Uterus (tissue), 4 donors: ENCODE measurements around the gene CDKAL1. TPM values are rescaled to one million over a fixed set of nuclear protein-coding genes. Genes with fewer than 3 reads are reported as not detected.
"Not testable (repeated sequence)": the region's sequence is repeated elsewhere in the genome, so short reads cannot be mapped to it uniquely, and the experiment has no call there.

Experiments
- DNase-seq, 2 donors: peaks; one replicate each; pipeline ENCODE4 v3.0.0-alpha.2; 2019 to 2020
- H3K27ac ChIP-seq, 2 donors: fragments of 200-600 bp; sonication (generic); 1 replicate in 1 of 2; 2 replicates in 1 of 2; pipeline ENCODE4 v1.5.1; 2016 to 2018
- H3K27me3 ChIP-seq, 2 donors: fragments of 200-600 bp; sonication (generic); one replicate each; pipeline ENCODE4 v1.5.1; 2018 to 2019; ENCODE audit warnings: control low read depth in 1 of 2
- H3K36me3 ChIP-seq, 2 donors: fragments of 200-600 bp; sonication (generic); one replicate each; pipeline ENCODE4 v1.5.1; 2019; ENCODE audit warnings: control low read depth in 1 of 2
- H3K4me1 ChIP-seq, 2 donors: fragments of 200-600 bp; sonication (generic); one replicate each; pipeline ENCODE4 v1.5.1; 2018 to 2019; ENCODE audit warnings: control low read depth in 1 of 2
- H3K4me3 ChIP-seq, 2 donors: fragments of 200-600 bp; sonication (generic); 1 replicate in 1 of 2; 2 replicates in 1 of 2; pipeline ENCODE4 v1.5.1; 2018 to 2019; ENCODE audit warnings: mild to moderate bottlenecking in 1 of 2
- H3K9me3 ChIP-seq, 2 donors: fragments of 200-600 bp; sonication (generic); one replicate each; pipeline ENCODE4 v1.5.1; 2019; ENCODE audit warnings: control low read depth in 1 of 2
- POLR2A ChIP-seq, 2 donors: fragments of 450-650 bp; IDR thresholded peaks; one replicate each; pipeline ENCODE4 v1.6.1; 2016; ENCODE audit warnings: antibody characterized with exemption in 2 of 2, mild to moderate bottlenecking in 1 of 2, moderate library complexity in 1 of 2
- intact Hi-C: fragments of 100-400 bp; cut with DNase I; formaldehyde crosslinking; loops from one replicate; pipeline ENCODE4 v1.15.1; 2023; ENCODE audit warnings: low total_unique reads
- total RNA-seq, 4 donors: library from RNA; depleted of rRNA in 3 of 4; stranded (reverse); fragments of >200 nt in 3 of 4; gene quantifications; one replicate each; pipeline versions ENCODE4 v1.1.0 to v1.2.4, GENCODE V29; 2014 to 2023
- TF ChIP-seq, protein P1 (sequence below), 4 experiments: fragments of 200-600 bp in 2 of 4; fragments of 450-650 bp in 2 of 4; sonication (generic) in 2 of 4; IDR thresholded peaks; one replicate each; pipeline ENCODE4 v1.5.1; 2016 to 2019; ENCODE audit warnings: antibody characterized with exemption in 4 of 4, mild to moderate bottlenecking in 2 of 4, moderate library complexity in 1 of 4
- donor health status: DM: yes; HTN: yes; CAD: no.

Gene CDKAL1
- total RNA-seq, 4 donors from 2014 or later = 5.0 to 51.7 (median 18.9) TPM

DNA sequence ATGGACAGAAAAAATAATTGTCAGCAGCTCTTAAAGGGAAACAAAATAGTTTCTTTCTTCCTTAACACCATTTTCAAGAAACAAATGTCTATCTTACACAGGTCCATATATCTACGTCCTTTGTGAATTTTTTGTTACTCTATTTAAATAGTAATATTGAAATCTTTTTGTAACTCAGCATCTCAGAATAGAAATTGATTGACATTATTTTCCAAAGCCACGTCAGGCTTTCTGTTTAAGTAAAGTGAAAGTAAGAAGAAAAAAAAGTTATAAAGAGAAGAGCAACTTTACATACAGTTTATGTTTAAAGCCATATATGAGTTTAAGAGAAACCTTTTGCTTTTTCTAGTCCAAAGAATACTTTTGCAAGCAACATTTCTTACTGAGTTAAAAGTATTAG, 656.4 kb downstream of the CDKAL1 start:
- TF ChIP-seq, protein P1, sequence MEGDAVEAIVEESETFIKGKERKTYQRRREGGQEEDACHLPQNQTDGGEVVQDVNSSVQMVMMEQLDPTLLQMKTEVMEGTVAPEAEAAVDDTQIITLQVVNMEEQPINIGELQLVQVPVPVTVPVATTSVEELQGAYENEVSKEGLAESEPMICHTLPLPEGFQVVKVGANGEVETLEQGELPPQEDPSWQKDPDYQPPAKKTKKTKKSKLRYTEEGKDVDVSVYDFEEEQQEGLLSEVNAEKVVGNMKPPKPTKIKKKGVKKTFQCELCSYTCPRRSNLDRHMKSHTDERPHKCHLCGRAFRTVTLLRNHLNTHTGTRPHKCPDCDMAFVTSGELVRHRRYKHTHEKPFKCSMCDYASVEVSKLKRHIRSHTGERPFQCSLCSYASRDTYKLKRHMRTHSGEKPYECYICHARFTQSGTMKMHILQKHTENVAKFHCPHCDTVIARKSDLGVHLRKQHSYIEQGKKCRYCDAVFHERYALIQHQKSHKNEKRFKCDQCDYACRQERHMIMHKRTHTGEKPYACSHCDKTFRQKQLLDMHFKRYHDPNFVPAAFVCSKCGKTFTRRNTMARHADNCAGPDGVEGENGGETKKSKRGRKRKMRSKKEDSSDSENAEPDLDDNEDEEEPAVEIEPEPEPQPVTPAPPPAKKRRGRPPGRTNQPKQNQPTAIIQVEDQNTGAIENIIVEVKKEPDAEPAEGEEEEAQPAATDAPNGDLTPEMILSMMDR (IDR thresholded peaks at IDR 0.05) = no peak
- no peak for TF ChIP-seq POLR2A (IDR thresholded peaks at IDR 0.05)
- H3K4me3 ChIP-seq = no peak overlapping the region
- H3K36me3 ChIP-seq = no peaks in the 10 kb centered on the region
- H3K9me3 ChIP-seq = no peaks in the 10 kb centered on the region
- H3K4me1 ChIP-seq = peaks cover 0 to 6% of the 10 kb centered on the region in 2 donors
- DNase-seq = no peak
- no peak overlapping the region for H3K27ac ChIP-seq
- H3K27me3 ChIP-seq = no peaks in the 10 kb centered on the region
- intact Hi-C loops = no loop called here

DNA sequence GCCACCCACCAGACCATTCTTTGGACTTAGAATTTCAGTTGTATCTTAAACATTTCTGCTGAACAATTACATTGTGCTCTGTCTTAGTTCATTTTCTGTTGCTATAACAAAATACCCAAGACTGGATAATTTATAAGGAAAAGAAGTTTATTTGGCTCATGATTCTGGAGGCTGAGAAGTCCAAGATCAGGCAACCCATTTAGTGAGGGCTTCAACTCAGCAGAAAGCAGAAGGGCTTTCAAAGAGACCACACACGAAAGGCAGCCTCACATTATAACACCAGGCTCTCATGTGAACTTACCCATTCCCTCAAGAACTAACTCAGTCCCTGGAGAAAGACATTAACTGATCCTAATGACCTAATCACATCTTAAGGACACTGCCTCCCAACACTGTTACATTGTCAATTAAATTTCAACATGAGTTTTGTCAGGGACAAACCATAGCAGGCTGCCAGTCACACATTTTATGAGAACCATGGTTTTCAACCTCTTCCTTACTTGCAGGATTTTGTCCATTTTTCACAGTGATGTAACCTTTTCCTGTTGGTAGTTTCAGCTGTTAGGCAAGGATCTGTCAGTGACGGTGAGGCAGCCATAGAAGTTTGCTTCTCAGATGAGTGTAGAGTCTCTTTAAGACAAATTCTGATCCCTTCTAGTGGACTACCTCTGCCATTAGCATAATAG, 659.7 kb downstream of the CDKAL1 start:
- H3K4me1 ChIP-seq = peaks cover 0 to 6% of the 10 kb centered on the region in 2 donors
- intact Hi-C loops = no loop called here
- no peaks in the 10 kb centered on the region for H3K9me3 ChIP-seq
- no peaks in the 10 kb centered on the region for H3K27me3 ChIP-seq
- DNase-seq = no peak
- H3K36me3 ChIP-seq = no peaks in the 10 kb centered on the region
- H3K27ac ChIP-seq = no peak overlapping the region
- no peak for TF ChIP-seq POLR2A (IDR thresholded peaks at IDR 0.05)
- TF ChIP-seq, protein P1 (IDR thresholded peaks at IDR 0.05) = no peak
- H3K4me3 ChIP-seq = no peak overlapping the region

DNA sequence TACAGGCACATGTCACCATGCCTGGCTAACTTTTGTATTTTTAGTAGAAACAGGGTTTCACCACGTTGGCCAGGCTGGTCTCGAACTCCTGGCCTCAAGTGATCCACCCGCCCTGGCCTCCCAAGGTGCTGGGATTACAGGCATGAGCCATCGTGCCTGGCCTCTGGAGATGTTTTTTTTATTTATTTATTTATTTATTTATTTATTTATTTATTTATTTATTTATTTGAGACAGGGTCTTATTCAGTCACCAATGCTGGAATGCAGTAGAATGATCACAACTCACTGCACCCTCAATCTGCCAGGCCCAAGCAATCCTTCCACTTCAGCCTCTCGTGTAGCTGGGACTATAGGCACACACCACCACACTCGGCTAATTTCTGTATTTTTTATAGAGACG, 661.0 kb downstream of the CDKAL1 start:
- intact Hi-C loops, H3K36me3 ChIP-seq, H3K4me3 ChIP-seq, DNase-seq, H3K27me3 ChIP-seq, H3K9me3 ChIP-seq, H3K27ac ChIP-seq, H3K4me1 ChIP-seq: not testable (repeated sequence)

DNA sequence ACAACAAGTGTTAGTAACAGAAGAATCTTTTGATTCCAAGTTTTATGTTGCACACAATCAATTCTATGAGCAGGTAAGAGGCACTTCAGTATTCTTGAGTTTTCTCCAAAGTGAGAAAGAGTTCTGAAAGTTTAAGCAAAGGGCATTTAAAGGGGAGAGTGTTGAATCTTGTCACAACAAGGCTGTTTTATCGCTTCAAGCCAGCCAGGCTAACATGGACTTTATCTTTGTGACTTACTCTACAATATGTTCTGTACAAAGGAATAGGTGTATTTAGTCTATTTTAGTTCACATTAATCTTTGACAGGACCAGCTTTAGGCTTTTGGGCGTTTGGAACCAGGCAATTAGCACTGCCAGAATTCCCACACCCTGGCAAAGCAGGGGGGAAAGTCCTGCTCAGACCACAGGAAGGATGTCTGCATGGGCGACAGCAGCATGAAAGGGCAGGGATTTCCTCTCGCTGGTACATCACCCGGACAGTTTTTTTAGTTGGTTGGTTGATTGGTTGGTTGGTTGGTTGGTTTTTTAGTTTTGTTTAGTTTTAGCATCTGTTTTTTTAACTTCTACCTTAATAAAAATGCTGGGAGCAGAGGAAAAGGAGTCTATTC, 663.9 kb downstream of the CDKAL1 start:
- no peak for TF ChIP-seq POLR2A (IDR thresholded peaks at IDR 0.05)
- TF ChIP-seq, protein P1 (IDR thresholded peaks at IDR 0.05) = no peak
- intact Hi-C loops = no loop called here
- H3K9me3 ChIP-seq = no peaks in the 10 kb centered on the region
- no peaks in the 10 kb centered on the region for H3K36me3 ChIP-seq
- H3K4me3 ChIP-seq = no peak overlapping the region
- no peaks in the 10 kb centered on the region for H3K27me3 ChIP-seq
- no peaks in the 10 kb centered on the region for H3K4me1 ChIP-seq
- no peak overlapping the region for H3K27ac ChIP-seq
- no peak for DNase-seq

DNA sequence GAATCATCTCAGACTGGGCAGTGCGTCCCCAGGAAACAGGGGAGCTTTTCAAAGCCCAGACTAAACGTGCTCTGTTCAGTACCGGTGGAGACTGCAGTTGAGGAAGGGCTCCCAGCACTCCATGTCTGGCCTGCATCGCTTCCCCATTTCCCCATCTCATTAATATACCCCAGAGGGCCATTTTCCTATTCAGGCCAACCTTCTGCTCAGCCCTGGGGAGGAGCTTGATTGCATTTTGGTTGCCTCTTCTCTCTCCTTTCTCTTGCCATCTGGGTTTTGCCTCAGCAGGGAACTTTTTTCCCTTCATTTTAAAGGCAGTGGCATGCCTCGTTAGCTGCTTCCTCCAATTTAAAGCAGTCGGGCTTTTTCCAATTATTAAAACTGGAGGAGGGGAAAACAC, 665.0 kb downstream of the CDKAL1 start:
- H3K4me3 ChIP-seq = no peak overlapping the region
- H3K36me3 ChIP-seq = no peaks in the 10 kb centered on the region
- TF ChIP-seq, protein P1 (IDR thresholded peaks at IDR 0.05) = no peak
- no peak for TF ChIP-seq POLR2A (IDR thresholded peaks at IDR 0.05)
- H3K4me1 ChIP-seq = no peaks in the 10 kb centered on the region
- H3K27me3 ChIP-seq = no peaks in the 10 kb centered on the region
- no peaks in the 10 kb centered on the region for H3K9me3 ChIP-seq
- no peak overlapping the region for H3K27ac ChIP-seq
- DNase-seq = no peak
- intact Hi-C loops = no loop called here
